Epidermal melanocyte (primary cell): ENCODE results near the gene PNMA6A.
"Not testable (repeated sequence)": the region's sequence is repeated elsewhere in the genome, so short reads cannot be mapped to it uniquely, and the experiment has no call there.

ENCODE experiments used
- DNase-seq: peaks from one replicate; pipeline ENCODE4 v3.0.0; 2011; ENCODE audit warnings: low spot score; ENCODE audit not compliant: insufficient read length

PNMA6A gene

GRCh38 chrX:153074935-153075334 is 2.7 kb downstream of the PNMA6A start:
- no peak for DNase-seq

- DNase-seq, result no peak
Observed at GRCh38 chrX:153075366-153075765, 3.1 kb downstream of the PNMA6A start.

GRCh38 chrX:153077437-153078135 is 5.3 kb downstream of the PNMA6A start:
- not testable (repeated sequence) for DNase-seq

GRCh38 chrX:153083238-153083923 is 11.1 kb downstream of the PNMA6A start:
- not testable (repeated sequence) for DNase-seq

- DNase-seq, result no peak
Observed at GRCh38 chrX:153102418-153102817, 30.2 kb downstream of the PNMA6A start.

GRCh38 chrX:153104959-153105358 is 32.7 kb downstream of the PNMA6A start:
- not testable (repeated sequence) for DNase-seq

- DNase-seq, result not testable (repeated sequence)
Observed at GRCh38 chrX:153106092-153106801, 34.0 kb downstream of the PNMA6A start.

- not testable (repeated sequence) for DNase-seq
Observed at GRCh38 chrX:153110735-153111134, 38.5 kb downstream of the PNMA6A start.

- not testable (repeated sequence) for DNase-seq
Observed at GRCh38 chrX:153113851-153114250, 41.6 kb downstream of the PNMA6A start.

- not testable (repeated sequence) for DNase-seq
Observed at GRCh38 chrX:153117754-153118153, 45.5 kb downstream of the PNMA6A start.

GRCh38 chrX:153120230-153120629 is 48.0 kb downstream of the PNMA6A start:
- not testable (repeated sequence) for DNase-seq

GRCh38 chrX:153123468-153123867 is 51.2 kb downstream of the PNMA6A start:
- not testable (repeated sequence) for DNase-seq
